Measurements from ENCODE around the gene IFNL1.
A peak's percentile ranks its signal among the peaks of the same experiment; 100 is the strongest.

Gene IFNL1

GRCh38 chr19:39342647-39343305 lies 46.6 kb downstream of the IFNL1 start:
- H3K4me3 ChIP-seq (replicated peaks; ENCODE audit: low read depth, low read length), result peak overlapping the region; percentile 86
- DNase-seq (ENCODE audit: extremely low read depth, insufficient read length), result no peak
- no peak for TF ChIP-seq CTCF (IDR thresholded peaks at IDR 0.05; ENCODE audit: insufficient read depth, low read length, poor library complexity, severe bottlenecking)

GRCh38 chr19:39345956-39346355 lies 49.7 kb downstream of the IFNL1 start:
- Histone ChIP-seq H3K4me3 (replicated peaks; ENCODE audit: low read depth, low read length) (no peak overlapping the region), H3K27me3 (replicated peaks; ENCODE audit: control insufficient read depth, insufficient read depth, low read length) (no peaks in the 10 kb centered on the region), H3K36me3 (ENCODE audit: control insufficient read depth, insufficient read depth, low read length) (peaks cover 4% of the 10 kb centered on the region)
- TF ChIP-seq CTCF (IDR thresholded peaks at IDR 0.05; ENCODE audit: insufficient read depth, low read length, poor library complexity, severe bottlenecking), result no peak
- no peak for DNase-seq (ENCODE audit: extremely low read depth, insufficient read length)

More at GRCh38 chr19:39342647-39343305, 46.6 kb downstream of the IFNL1 start:
- H3K36me3 ChIP-seq (ENCODE audit: control insufficient read depth, insufficient read depth, low read length), result no peaks in the 10 kb centered on the region; the same call in 1 of the 2 replicates
- no peaks in the 10 kb centered on the region for H3K27me3 ChIP-seq (replicated peaks; ENCODE audit: control insufficient read depth, insufficient read depth, low read length)

- DNase-seq (ENCODE audit: extremely low read depth, insufficient read length), result no peak
- no peaks in the 10 kb centered on the region for H3K27me3 ChIP-seq (replicated peaks; ENCODE audit: control insufficient read depth, insufficient read depth, low read length)
- no peak for TF ChIP-seq CTCF (IDR thresholded peaks at IDR 0.05; ENCODE audit: insufficient read depth, low read length, poor library complexity, severe bottlenecking)
- H3K36me3 ChIP-seq (ENCODE audit: control insufficient read depth, insufficient read depth, low read length), result peaks cover 4% of the 10 kb centered on the region
- no peak overlapping the region for H3K4me3 ChIP-seq (replicated peaks; ENCODE audit: low read depth, low read length)
Observed at GRCh38 chr19:39347332-39348164, 51.3 kb downstream of the IFNL1 start.
